Testis (tissue), 2 donors: Measurements from ENCODE around the gene PTPN7.

Experiments
- POLR2A ChIP-seq: fragments of 450-650 bp; IDR thresholded peaks from one replicate; pipeline ENCODE4 v1.6.1; 2017; ENCODE audit warnings: antibody characterized with exemption, mild to moderate bottlenecking, moderate library complexity
- TF ChIP-seq, protein P1 (sequence below), 3 experiments: fragments of 450-650 bp in 2 of 3; fragments of 200-600 bp in 1 of 3; sonication (generic) in 1 of 3; IDR thresholded peaks; one replicate each; pipeline ENCODE4 v1.5.1; 2016 to 2019; ENCODE audit warnings: antibody characterized with exemption in 3 of 3, mild to moderate bottlenecking in 2 of 3, moderate library complexity in 1 of 3

DNA sequence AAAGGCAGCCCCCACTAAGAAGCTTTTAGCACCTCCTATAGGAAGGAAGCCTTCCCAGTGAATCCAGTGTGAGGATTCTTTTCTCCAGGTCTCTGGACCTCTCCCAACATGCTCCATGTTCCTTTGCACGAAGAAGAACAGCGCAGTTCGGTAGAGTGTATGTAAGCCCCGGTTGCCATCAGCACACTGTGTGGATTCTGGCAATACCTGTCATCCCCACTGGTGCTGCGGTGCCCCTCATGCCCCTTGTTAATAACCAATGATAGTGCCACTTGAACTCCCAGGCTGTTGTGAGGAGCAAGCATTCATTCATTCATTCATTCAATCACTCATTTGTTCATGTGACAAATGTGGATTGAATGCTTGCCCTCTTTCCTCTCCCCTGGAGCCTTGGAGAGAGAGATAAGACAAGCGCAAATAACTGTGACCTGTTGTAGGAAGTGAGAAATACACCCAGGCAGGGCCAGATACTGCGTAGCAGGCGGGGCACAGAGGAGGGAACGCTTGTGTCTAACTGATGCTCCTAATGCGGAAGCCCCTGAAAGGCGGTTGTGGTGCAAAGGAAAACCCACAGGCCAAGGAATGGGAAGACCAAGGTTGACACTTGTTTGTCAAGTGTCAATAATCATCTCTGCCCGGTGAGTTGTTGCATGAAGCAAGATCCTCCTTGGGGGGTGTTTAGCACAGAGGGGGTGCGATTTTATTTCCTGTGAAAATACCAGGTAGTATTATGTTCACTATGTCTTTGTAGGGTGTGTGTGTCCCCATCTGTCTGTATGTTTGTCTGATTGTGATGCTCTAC lies 43.0 kb upstream of the PTPN7 start:
- TF ChIP-seq POLR2A: no peak
- TF ChIP-seq, protein P1, sequence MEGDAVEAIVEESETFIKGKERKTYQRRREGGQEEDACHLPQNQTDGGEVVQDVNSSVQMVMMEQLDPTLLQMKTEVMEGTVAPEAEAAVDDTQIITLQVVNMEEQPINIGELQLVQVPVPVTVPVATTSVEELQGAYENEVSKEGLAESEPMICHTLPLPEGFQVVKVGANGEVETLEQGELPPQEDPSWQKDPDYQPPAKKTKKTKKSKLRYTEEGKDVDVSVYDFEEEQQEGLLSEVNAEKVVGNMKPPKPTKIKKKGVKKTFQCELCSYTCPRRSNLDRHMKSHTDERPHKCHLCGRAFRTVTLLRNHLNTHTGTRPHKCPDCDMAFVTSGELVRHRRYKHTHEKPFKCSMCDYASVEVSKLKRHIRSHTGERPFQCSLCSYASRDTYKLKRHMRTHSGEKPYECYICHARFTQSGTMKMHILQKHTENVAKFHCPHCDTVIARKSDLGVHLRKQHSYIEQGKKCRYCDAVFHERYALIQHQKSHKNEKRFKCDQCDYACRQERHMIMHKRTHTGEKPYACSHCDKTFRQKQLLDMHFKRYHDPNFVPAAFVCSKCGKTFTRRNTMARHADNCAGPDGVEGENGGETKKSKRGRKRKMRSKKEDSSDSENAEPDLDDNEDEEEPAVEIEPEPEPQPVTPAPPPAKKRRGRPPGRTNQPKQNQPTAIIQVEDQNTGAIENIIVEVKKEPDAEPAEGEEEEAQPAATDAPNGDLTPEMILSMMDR (IDR thresholded peaks at IDR 0.05): no peak
